GM15510 (cell line): ENCODE measurements around the gene ARID4B.

Experiments
- POLR2A ChIP-seq: IDR thresholded peaks from 3 replicates; pipeline ENCODE4 v1.6.1; 2011; ENCODE audit warnings: borderline replicate concordance; ENCODE audit not compliant: insufficient read length; ENCODE audit errors: extremely low read depth

ARID4B gene, protein sequence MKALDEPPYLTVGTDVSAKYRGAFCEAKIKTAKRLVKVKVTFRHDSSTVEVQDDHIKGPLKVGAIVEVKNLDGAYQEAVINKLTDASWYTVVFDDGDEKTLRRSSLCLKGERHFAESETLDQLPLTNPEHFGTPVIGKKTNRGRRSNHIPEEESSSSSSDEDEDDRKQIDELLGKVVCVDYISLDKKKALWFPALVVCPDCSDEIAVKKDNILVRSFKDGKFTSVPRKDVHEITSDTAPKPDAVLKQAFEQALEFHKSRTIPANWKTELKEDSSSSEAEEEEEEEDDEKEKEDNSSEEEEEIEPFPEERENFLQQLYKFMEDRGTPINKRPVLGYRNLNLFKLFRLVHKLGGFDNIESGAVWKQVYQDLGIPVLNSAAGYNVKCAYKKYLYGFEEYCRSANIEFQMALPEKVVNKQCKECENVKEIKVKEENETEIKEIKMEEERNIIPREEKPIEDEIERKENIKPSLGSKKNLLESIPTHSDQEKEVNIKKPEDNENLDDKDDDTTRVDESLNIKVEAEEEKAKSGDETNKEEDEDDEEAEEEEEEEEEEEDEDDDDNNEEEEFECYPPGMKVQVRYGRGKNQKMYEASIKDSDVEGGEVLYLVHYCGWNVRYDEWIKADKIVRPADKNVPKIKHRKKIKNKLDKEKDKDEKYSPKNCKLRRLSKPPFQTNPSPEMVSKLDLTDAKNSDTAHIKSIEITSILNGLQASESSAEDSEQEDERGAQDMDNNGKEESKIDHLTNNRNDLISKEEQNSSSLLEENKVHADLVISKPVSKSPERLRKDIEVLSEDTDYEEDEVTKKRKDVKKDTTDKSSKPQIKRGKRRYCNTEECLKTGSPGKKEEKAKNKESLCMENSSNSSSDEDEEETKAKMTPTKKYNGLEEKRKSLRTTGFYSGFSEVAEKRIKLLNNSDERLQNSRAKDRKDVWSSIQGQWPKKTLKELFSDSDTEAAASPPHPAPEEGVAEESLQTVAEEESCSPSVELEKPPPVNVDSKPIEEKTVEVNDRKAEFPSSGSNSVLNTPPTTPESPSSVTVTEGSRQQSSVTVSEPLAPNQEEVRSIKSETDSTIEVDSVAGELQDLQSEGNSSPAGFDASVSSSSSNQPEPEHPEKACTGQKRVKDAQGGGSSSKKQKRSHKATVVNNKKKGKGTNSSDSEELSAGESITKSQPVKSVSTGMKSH (N-terminal part only)

GRCh38 chr1:235327559-235328270, at the start of gene ARID4B:
Gene ARID4B (minus strand): TSS chr1:235328179. CDS start chr1:235326919, 1,260 bp downstream.
- TF ChIP-seq POLR2A = peak; percentile 52

- no peak for TF ChIP-seq POLR2A
Measured at GRCh38 chr1:235375919-235376605, 48.1 kb upstream of the ARID4B start.

GRCh38 chr1:235369802-235370201, 41.8 kb upstream of the ARID4B start:
- TF ChIP-seq POLR2A = no peak

DNA sequence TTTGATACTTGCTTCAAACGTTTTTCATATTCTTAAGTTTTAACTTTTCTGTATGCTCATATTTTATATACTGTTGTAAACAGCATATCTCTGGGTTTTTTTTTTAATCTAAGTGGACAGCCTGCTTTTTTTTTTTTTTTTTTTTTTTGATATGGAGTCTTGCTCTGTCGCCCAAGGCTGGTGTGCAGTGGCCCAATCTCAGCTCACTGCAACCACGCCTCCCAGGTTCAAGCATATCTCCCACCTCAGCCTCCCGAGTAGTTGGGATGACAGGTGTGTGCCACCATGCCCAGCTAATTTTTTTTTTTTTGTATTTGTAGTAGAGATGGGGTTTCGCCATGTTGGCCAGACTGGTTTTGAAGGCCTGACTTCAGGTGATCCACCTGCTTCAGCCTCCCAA, 40.4 kb upstream of the ARID4B start:
- no peak for TF ChIP-seq POLR2A

DNA sequence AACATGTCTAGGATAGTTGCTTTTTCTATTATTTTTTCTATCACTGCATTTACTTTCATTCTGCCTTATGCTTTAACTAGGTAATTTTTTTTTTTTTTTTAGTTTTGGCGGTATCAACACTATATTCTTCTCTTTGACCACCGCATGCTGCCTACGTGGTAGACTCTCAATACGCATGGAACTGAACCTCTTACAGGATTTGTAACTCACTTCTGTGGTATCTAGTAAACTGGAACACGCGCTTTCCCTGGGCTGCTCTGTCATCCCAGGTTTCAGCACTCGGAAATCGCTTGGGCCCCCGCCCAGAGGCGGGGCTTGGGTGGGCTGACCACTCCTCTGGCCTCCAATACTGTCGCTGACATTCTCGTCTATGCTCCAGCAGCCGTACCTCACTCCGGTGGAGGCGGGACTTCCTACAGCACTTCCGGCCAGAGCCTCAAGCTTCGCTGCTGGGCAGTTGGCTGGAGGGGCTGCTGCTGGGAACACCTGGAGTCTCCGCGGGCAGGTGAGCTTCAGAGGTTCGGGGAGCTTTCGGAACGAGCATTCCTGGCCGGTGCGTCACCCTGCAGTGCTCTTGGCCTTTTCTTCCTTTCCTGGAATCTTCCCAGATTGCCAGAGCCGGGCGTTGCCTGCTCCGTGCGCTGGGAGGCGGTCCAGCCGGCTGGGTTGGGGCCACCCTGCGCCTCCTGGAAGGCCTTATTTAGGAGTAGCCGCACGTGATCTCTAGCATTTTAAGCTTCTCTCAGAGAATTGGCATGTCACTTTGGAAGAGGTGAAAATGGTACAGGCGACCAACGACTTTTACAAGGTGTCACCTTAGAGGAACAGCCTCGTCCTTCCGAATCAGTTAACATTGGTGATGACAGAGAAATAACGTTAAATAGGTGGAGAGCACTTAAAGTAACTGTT, 39.3 kb upstream of the ARID4B start, which contains the start of gene TBCE:
Gene TBCE, plus strand, starts transcription at position 428 of the 909 bp plus-strand sequence. CDS start 12,623 bp downstream, outside the sequence.
- TF ChIP-seq POLR2A = peak; percentile 95

DNA sequence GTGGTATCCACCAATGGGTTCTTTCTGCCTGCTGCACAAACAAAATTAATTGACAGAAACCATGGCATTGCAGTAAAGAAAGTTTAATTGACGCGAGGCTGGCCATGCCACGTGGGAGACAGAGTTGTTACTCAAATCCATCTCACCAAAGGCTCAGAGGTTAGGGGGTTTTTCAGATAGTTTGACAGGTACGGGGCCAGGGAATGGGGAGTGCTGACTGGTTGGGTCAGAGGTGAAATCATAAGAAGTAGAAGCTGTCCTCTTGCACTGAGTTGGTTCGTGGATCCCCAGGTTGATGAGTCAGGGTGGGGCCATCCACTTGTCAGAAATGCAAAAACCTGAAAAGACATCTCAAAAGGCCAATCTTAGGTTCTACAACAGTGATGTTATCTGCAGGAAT, 38.3 kb upstream of the ARID4B start:
- no peak for TF ChIP-seq POLR2A

DNA sequence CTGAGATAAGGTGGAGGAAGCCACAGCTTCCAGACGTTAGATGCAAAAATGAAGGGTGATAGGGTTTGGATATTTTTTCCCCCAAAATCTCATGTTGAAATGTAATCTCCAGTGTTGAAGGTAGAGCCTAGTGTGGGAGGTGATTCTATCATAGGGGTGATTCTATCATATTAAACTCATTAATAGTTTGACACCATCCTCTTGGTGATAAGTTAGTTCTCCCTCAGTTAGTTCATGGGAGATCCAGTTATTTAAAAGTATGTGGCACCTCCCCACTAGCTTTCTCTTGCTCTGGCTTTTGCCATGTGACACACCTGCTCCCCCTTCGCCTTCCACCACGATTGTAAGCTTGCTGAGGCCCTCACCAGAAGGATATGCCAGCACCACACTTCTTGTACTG, 30.9 kb upstream of the ARID4B start:
- no peak for TF ChIP-seq POLR2A

DNA sequence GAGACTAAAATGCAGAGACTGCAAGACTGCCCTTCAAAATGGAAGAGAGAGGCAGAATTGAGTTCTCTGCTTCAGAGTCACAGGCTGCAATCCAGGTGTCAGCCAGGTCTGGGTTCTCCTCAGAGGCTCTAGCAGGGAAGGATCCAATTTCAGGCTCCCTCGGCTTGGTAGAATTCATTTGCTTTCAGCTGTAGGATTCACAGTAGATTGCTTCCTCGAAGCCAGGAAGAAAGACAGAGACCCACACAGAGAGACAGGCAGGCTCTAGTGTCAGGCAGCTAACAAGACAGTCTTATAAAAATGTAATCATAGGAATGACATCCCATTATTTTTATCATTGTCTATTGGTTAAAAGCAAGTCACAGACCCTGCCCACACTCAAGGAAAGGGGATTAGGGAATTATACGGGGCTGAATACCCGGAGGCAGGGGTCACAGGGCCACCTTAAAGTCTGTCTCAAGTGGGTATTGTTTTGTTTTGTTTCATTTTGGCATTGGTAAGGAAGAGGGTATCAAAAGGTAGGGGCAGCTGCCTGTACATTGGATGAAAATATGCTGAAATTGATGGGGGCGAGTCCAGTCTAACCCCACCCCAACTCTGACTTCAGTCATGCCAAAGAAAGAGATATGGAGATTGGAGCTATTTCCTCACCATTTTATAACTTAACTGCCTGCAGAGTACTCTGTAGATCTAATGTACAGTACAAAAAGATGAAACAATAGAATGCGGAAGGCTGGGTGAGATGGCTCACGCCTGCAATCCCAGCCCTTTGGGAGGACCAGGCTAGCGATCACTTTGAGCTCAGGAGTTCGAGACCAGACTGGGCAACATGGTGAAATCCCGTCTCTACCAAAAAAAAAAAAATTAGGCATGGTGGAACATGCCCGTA, 29.8 kb upstream of the ARID4B start:
- no peak for TF ChIP-seq POLR2A

DNA sequence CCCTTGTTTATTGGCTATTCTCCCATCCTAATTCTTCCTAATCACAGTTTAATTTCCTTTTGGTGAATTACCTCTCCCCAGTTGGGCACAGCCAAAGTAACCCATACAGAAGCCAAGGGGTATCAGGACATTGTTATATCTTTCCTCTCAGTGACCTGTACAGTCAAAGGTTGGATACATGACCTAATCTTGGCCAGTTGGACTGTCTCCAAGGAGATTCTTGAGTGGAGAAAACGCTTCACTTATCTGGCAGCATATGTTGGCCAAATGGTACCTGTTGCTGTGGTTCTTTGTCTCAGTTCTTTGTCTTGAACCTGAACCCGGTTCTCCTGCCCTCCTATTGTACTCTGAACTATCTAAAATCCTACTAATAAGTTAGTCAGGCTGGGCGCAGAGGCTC, 23.9 kb upstream of the ARID4B start:
- no peak for TF ChIP-seq POLR2A

GRCh38 chr1:235351441-235351840, 23.5 kb upstream of the ARID4B start:
- no peak for TF ChIP-seq POLR2A

DNA sequence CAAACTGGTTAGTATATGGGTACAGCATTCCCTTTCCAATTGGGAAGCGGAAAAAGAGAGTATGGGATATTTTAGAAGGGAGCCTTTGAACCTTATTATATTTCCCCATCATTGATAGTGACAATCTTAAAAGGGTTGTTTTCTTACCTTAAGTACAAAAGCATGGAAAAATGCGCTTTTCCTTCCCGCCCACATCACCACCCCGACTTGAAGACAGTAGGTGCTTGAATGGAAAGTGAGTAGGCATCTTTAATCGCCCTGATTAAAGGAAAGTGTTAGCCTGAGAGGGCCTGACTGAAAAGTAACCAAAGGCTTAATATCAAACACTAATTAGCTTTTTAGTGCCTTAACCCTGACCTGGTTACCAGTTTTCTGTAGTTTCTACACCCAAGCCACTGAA, 15.7 kb upstream of the ARID4B start:
- TF ChIP-seq POLR2A = no peak

DNA sequence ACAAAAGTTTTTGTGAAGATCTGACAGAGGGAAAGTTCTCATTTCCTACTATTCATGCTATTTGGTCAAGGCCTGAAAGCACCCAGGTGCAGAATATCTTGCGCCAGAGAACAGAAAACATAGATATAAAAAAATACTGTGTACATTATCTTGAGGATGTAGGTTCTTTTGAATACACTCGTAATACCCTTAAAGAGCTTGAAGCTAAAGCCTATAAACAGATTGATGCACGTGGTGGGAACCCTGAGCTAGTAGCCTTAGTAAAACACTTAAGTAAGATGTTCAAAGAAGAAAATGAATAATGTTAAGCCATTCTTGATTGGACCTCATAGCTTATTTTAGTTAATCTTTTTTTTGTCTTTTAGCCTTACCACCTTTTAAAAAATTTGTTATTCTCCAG, 14.5 kb upstream of the ARID4B start:
- no peak for TF ChIP-seq POLR2A
